H9 (cell line): ENCODE measurements around the gene KRTAP10-3. TPM values are rescaled to one million over a fixed set of nuclear protein-coding genes. Genes with fewer than 3 reads are reported as not detected.

ENCODE experiments used
- DNase-seq: peaks from one replicate; pipeline ENCODE4 v3.0.0-alpha.2; 2017
- H2AFZ ChIP-seq: one replicate; pipeline ENCODE4 v1.6.1; 2013; ENCODE audit warnings: mild to moderate bottlenecking, low read length, control low read depth, moderate library complexity
- H2AK5ac ChIP-seq: 2 replicates; pipeline ENCODE4 v1.6.1; 2013; ENCODE audit warnings: low read length, control low read depth, mixed read lengths; ENCODE audit not compliant: insufficient read length
- H2BK120ac ChIP-seq: one replicate; pipeline ENCODE4 v1.6.1; 2013; ENCODE audit warnings: low read depth, mild to moderate bottlenecking, low read length, control low read depth, inconsistent platforms; ENCODE audit not compliant: poor library complexity, severe bottlenecking
- H2BK12ac ChIP-seq: 2 replicates; pipeline ENCODE4 v1.6.1; 2013; ENCODE audit warnings: low read length, control low read depth, mixed read lengths, low read depth; ENCODE audit not compliant: insufficient read length
- H2BK15ac ChIP-seq: 2 replicates; pipeline ENCODE4 v1.6.1; 2013; ENCODE audit warnings: low read depth, low read length, control low read depth
- H2BK20ac ChIP-seq: one replicate; pipeline ENCODE4 v1.6.1; 2013; ENCODE audit warnings: low read depth, mild to moderate bottlenecking, low read length, control low read depth, inconsistent platforms; ENCODE audit not compliant: poor library complexity, severe bottlenecking
- H2BK5ac ChIP-seq: 2 replicates; pipeline ENCODE4 v1.6.1; 2013; ENCODE audit warnings: low read length, control low read depth, mixed read lengths; ENCODE audit not compliant: insufficient read length
- H3K14ac ChIP-seq: 2 replicates; pipeline ENCODE4 v1.6.1; 2013; ENCODE audit warnings: low read length, control low read depth; ENCODE audit not compliant: insufficient read depth
- H3K18ac ChIP-seq: 2 replicates; pipeline ENCODE4 v1.6.1; 2013; ENCODE audit warnings: low read depth, mild to moderate bottlenecking, mixed read lengths, low read length, control low read depth; ENCODE audit not compliant: insufficient read length
- H3K23ac ChIP-seq: 2 replicates; pipeline ENCODE4 v1.6.1; 2013; ENCODE audit warnings: low read length, control low read depth, mixed read lengths, low read depth; ENCODE audit not compliant: insufficient read length
- H3K23me2 ChIP-seq: 2 replicates; pipeline ENCODE4 v1.6.1; 2013; ENCODE audit warnings: low read depth, mild to moderate bottlenecking, mixed read lengths, low read length, control low read depth; ENCODE audit not compliant: insufficient read length, poor library complexity, severe bottlenecking
- H3K27ac ChIP-seq: 2 replicates; pipeline ENCODE4 v1.5.1; 2013; ENCODE audit warnings: low read length, control low read depth, mixed read lengths, low read depth; ENCODE audit not compliant: insufficient read length
- H3K27me3 ChIP-seq: 2 replicates; pipeline ENCODE4 v1.6.1; 2013; ENCODE audit warnings: low read length, control low read depth, inconsistent platforms; ENCODE audit not compliant: insufficient read depth
- H3K4ac ChIP-seq: 2 replicates; pipeline ENCODE4 v1.6.1; 2013; ENCODE audit warnings: low read depth, mild to moderate bottlenecking, control low read depth, inconsistent platforms, low read length, moderate library complexity
- H3K4me1 ChIP-seq: 2 replicates; pipeline ENCODE4 v1.6.1; 2013; ENCODE audit warnings: low read length, control low read depth, inconsistent platforms; ENCODE audit not compliant: insufficient read depth
- H3K4me2 ChIP-seq: 2 replicates; pipeline ENCODE4 v1.6.1; 2013; ENCODE audit warnings: low read length, control low read depth, mixed read lengths; ENCODE audit not compliant: insufficient read length, insufficient read depth
- H3K56ac ChIP-seq: 2 replicates; pipeline ENCODE4 v1.6.1; 2013; ENCODE audit warnings: low read depth, mild to moderate bottlenecking, mixed read lengths, low read length, control low read depth; ENCODE audit not compliant: insufficient read length
- H3K79me1 ChIP-seq: 2 replicates; pipeline ENCODE4 v1.6.1; 2013; ENCODE audit warnings: low read depth, mild to moderate bottlenecking, moderate library complexity, low read length, control low read depth, inconsistent platforms; ENCODE audit not compliant: insufficient read depth, poor library complexity, severe bottlenecking
- H3K79me2 ChIP-seq: 2 replicates; pipeline ENCODE4 v1.6.1; 2013; ENCODE audit warnings: low read length, control low read depth, inconsistent platforms; ENCODE audit not compliant: insufficient read depth
- H3K9ac ChIP-seq: 2 replicates; pipeline ENCODE4 v1.6.1; 2013; ENCODE audit warnings: low read length, control low read depth, mixed read lengths; ENCODE audit not compliant: insufficient read length; ENCODE audit errors: extremely low read depth
- H3K9me3 ChIP-seq: one replicate; pipeline ENCODE4 v1.6.1; 2013; ENCODE audit warnings: low read depth, low read length, inconsistent platforms; ENCODE audit not compliant: control insufficient read depth
- H3T11ph ChIP-seq: one replicate; pipeline ENCODE4 v1.6.1; 2013; ENCODE audit warnings: mild to moderate bottlenecking, low read length, control low read depth, inconsistent platforms
- H4K20me1 ChIP-seq: one replicate; pipeline ENCODE4 v1.6.1; 2013; ENCODE audit not compliant: control insufficient read depth, insufficient read length, insufficient read depth
- H4K5ac ChIP-seq: 2 replicates; pipeline ENCODE4 v1.6.1; 2013; ENCODE audit warnings: low read depth, mild to moderate bottlenecking, mixed read lengths, low read length, control low read depth; ENCODE audit not compliant: insufficient read length
- H4K8ac ChIP-seq: replicated peaks from 2 replicates; pipeline ENCODE4 v1.6.1; 2013; ENCODE audit warnings: low read length, control low read depth, mixed read lengths, low read depth; ENCODE audit not compliant: insufficient read length
- H4K91ac ChIP-seq: 2 replicates; pipeline ENCODE4 v1.6.1; 2013; ENCODE audit warnings: low read depth, mild to moderate bottlenecking, moderate library complexity, mixed read lengths, low read length, control low read depth; ENCODE audit not compliant: insufficient read length
- H3K27ac Mint-ChIP-seq, 3 experiments: 2 replicates in 2 of 3; 3 replicates in 1 of 3; pipeline ENCODE4 v1.8.0; 2020 to 2021; ENCODE audit warnings: mixed read lengths in 3 of 3, mild to moderate bottlenecking in 1 of 3, moderate library complexity in 1 of 3
- H3K27me3 Mint-ChIP-seq: 2 replicates; pipeline ENCODE4 v1.8.0; 2021; ENCODE audit warnings: low read depth, mild to moderate bottlenecking, moderate library complexity, mixed read lengths
- H3K36me3 Mint-ChIP-seq, 3 experiments: 2 replicates in 2 of 3; 3 replicates in 1 of 3; pipeline ENCODE4 v1.8.0; 2020 to 2021; ENCODE audit warnings: low read depth in 3 of 3, mixed read lengths in 3 of 3; ENCODE audit not compliant: insufficient read depth in 1 of 3
- H3K4me1 Mint-ChIP-seq, 2 experiments: 2 replicates each; pipeline ENCODE4 v1.8.0; 2020; ENCODE audit warnings: mixed read lengths in 2 of 2
- H3K4me3 Mint-ChIP-seq, 2 experiments: 2 replicates in 1 of 2; 3 replicates in 1 of 2; pipeline ENCODE4 v1.8.0; 2020 to 2021; ENCODE audit warnings: mild to moderate bottlenecking in 2 of 2, mixed read lengths in 2 of 2, moderate library complexity in 1 of 2
- H3K9me3 Mint-ChIP-seq, 2 experiments: 2 replicates in 1 of 2; 3 replicates in 1 of 2; pipeline ENCODE4 v1.8.0; 2020; ENCODE audit warnings: mild to moderate bottlenecking in 2 of 2, mixed read lengths in 2 of 2, moderate library complexity in 1 of 2
- CTCF ChIP-seq: fragments of 200-600 bp; sonication (generic); conservative IDR thresholded peaks from 3 replicates; pipeline ENCODE4 v1.8.0; 2021; ENCODE audit warnings: antibody characterized with exemption, mild to moderate bottlenecking
- WGBS: extraction: QIAGEN DNeasy Blood & Tissue Kit; methylation state at CpG from one replicate; pipeline ENCODE4 v1.1.7; 2013; ENCODE audit warnings: missing lambda C conversion rate, low lambda C conversion rate, mixed read lengths; ENCODE audit not compliant: insufficient read length; ENCODE audit errors: extremely low coverage; 5-methylcytosine and 5-hydroxymethylcytosine counted together
- total RNA-seq: library from RNA; stranded (reverse); gene quantifications from 2 replicates; pipeline ENCODE4 v1.2.1, GENCODE V29; 2021

The KRTAP10-3 gene
- total RNA-seq, 1 experiment from 2014 or later: not detected

- H3K4me3 Mint-ChIP-seq: no peak overlapping the region
- no peak overlapping the region for H3K9ac ChIP-seq
- no peak overlapping the region for H4K5ac ChIP-seq
- no CpG with 5 or more reads among the region's 24 CpGs for WGBS
- H2BK120ac ChIP-seq: no peak overlapping the region
- no peak overlapping the region for H4K91ac ChIP-seq
- H3K18ac ChIP-seq: no peak overlapping the region
- TF ChIP-seq CTCF: no peak
- DNase-seq: no peak
- H2BK12ac ChIP-seq: no peak overlapping the region
- H3K79me1 ChIP-seq: no peaks in the 10 kb centered on the region
- H3K79me2 ChIP-seq: no peaks in the 10 kb centered on the region
- no peak overlapping the region for H3K4ac ChIP-seq
- no peak overlapping the region for H2BK15ac ChIP-seq
- peaks cover 0 to 3% of the 10 kb centered on the region in 2 experiments; a peak in 2 of 5 replicates for H3K9me3 Mint-ChIP-seq
- peaks cover 27 to 31% of the 10 kb centered on the region in 2 experiments for H3K4me1 Mint-ChIP-seq
- no peak overlapping the region for H3K4me2 ChIP-seq
- no peak overlapping the region for H2BK20ac ChIP-seq
- no peak overlapping the region for H3T11ph ChIP-seq
- no peaks in the 10 kb centered on the region for H3K23me2 ChIP-seq
- no peak overlapping the region for H3K56ac ChIP-seq
- H2AK5ac ChIP-seq: no peak overlapping the region
- H4K20me1 ChIP-seq: no peaks in the 10 kb centered on the region
- no peak overlapping the region for H4K8ac ChIP-seq
- H3K27ac Mint-ChIP-seq: no peak overlapping the region; a peak in 1 of 7 replicates
- H3K36me3 Mint-ChIP-seq: no peaks in the 10 kb centered on the region
- H3K23ac ChIP-seq: no peak overlapping the region
- no peaks in the 10 kb centered on the region for H3K27me3 ChIP-seq
- peaks cover 7% of the 10 kb centered on the region; the same call in 1 of the 2 replicates for H3K27me3 Mint-ChIP-seq
- H3K9me3 ChIP-seq: no peaks in the 10 kb centered on the region
- no peak overlapping the region for H2AFZ ChIP-seq
- H3K4me1 ChIP-seq: no peaks in the 10 kb centered on the region; the same call in 1 of the 2 replicates
- no peak overlapping the region for H3K27ac ChIP-seq
- H2BK5ac ChIP-seq: no peak overlapping the region
- peak overlapping the region; percentile 33; the same call in 1 of the 2 replicates for H3K14ac ChIP-seq
These were observed 31.2 kb upstream of the KRTAP10-3 start for GRCh38 chr21:44589586-44590305.
